CD4-positive, alpha-beta T cell (primary cell): ENCODE results near the gene TOR2A. TPM values are rescaled to one million over a fixed set of nuclear protein-coding genes. Genes with fewer than 3 reads are reported as not detected.

ENCODE experiments used
- ATAC-seq: fragments of 200-7000 bp; cut with Tn5 transposase; one replicate; pipeline ENCODE4 v1.10.0; 2022; ENCODE audit warnings: mild to moderate bottlenecking; ENCODE audit not compliant: poor library complexity
- CTCF ChIA-PET: fragments of 350-600 bp; sonication (Branson Sonifier 250); formaldehyde crosslinking; loops from one replicate; lab custom pipeline; 2021; ENCODE audit warnings: antibody characterized with exemption, inconsistent platforms; lab: Charles Lee
- POLR2A ChIA-PET: fragments of 350-600 bp; sonication (Branson Sonifier 250); formaldehyde crosslinking; loops from one replicate; lab custom pipeline; 2021; ENCODE audit warnings: antibody characterized with exemption, inconsistent platforms; lab: Charles Lee
- DNase-seq, 14 experiments: peaks; one replicate each; pipeline ENCODE4 v3.0.0-alpha.2; 2013 to 2020; ENCODE audit warnings: mixed read lengths in 2 of 14
- H3K27ac ChIP-seq, 2 donors: one replicate each; pipeline versions ENCODE4 v1.5.1 to v1.7.0; 2013; ENCODE audit warnings: low read length in 2 of 2, low read depth in 1 of 2, mild to moderate bottlenecking in 1 of 2
- H3K27me3 ChIP-seq, 2 experiments: 1 replicate in 1 of 2; 2 replicates in 1 of 2; pipeline versions ENCODE4 v1.6.1 to v1.7.0; 2013; ENCODE audit warnings: low read length in 2 of 2, control low read depth in 1 of 2, mild to moderate bottlenecking in 1 of 2, moderate library complexity in 1 of 2; ENCODE audit not compliant: insufficient read depth in 2 of 2, control insufficient read depth in 1 of 2
- H3K36me3 ChIP-seq: one replicate; pipeline ENCODE4 v1.6.1; 2013; ENCODE audit warnings: low read length, control low read depth; ENCODE audit not compliant: insufficient read depth
- H3K4me1 ChIP-seq: one replicate; pipeline ENCODE4 v1.6.1; 2013; ENCODE audit warnings: low read length, control low read depth; ENCODE audit not compliant: insufficient read depth
- H3K4me3 ChIP-seq: one replicate; pipeline ENCODE4 v1.5.1; 2013; ENCODE audit warnings: mild to moderate bottlenecking, low read length, moderate library complexity
- H3K9me3 ChIP-seq, 2 experiments: 1 replicate in 1 of 2; 2 replicates in 1 of 2; pipeline versions ENCODE4 v1.6.1 to v1.7.0; 2013; ENCODE audit warnings: low read length in 2 of 2, mild to moderate bottlenecking in 2 of 2, control low read depth in 1 of 2, moderate library complexity in 1 of 2; ENCODE audit not compliant: control insufficient read depth in 1 of 2, insufficient read depth in 1 of 2
- H3K27ac Mint-ChIP-seq: one replicate; pipeline ENCODE4 v1.8.0; 2020; ENCODE audit warnings: mixed read lengths
- H3K27me3 Mint-ChIP-seq: one replicate; pipeline ENCODE4 v1.8.0; 2021; ENCODE audit warnings: mixed read lengths
- H3K36me3 Mint-ChIP-seq: one replicate; pipeline ENCODE4 v1.8.0; 2021; ENCODE audit warnings: low read depth, mixed read lengths
- H3K4me1 Mint-ChIP-seq: one replicate; pipeline ENCODE4 v1.8.0; 2021; ENCODE audit warnings: low read depth, mixed read lengths
- H3K4me3 Mint-ChIP-seq: one replicate; pipeline ENCODE4 v1.8.0; 2020; ENCODE audit warnings: mild to moderate bottlenecking, mixed read lengths
- H3K9me3 Mint-ChIP-seq: one replicate; pipeline ENCODE4 v1.8.0; 2020; ENCODE audit warnings: mixed read lengths
- intact Hi-C, 2 experiments: fragments of 100-400 bp; cut with DNase I in 1 of 2; cut with micrococcal nuclease in 1 of 2; formaldehyde crosslinking; loops; one replicate each; pipeline versions ENCODE4 v1.15.1 to v1.9.0; 2023 to 2025; cut with DNase I, micrococcal nuclease
- total RNA-seq, 174 experiments: library from RNA in 2 of 174; stranded (reverse) in 2 of 174; gene quantifications; one replicate each; pipeline ENCODE4 v1.2.3 and lab custom pipeline; 2021 to 2026
- TF ChIP-seq, protein P1 (sequence below): fragments of 200-600 bp; IDR thresholded peaks from one replicate; pipeline ENCODE4 v1.8.0; 2022; ENCODE audit warnings: antibody characterized with exemption, mild to moderate bottlenecking

TOR2A gene
- total RNA-seq, 2 experiments from 2014 or later: 7.6 to 8.2 TPM

DNA sequence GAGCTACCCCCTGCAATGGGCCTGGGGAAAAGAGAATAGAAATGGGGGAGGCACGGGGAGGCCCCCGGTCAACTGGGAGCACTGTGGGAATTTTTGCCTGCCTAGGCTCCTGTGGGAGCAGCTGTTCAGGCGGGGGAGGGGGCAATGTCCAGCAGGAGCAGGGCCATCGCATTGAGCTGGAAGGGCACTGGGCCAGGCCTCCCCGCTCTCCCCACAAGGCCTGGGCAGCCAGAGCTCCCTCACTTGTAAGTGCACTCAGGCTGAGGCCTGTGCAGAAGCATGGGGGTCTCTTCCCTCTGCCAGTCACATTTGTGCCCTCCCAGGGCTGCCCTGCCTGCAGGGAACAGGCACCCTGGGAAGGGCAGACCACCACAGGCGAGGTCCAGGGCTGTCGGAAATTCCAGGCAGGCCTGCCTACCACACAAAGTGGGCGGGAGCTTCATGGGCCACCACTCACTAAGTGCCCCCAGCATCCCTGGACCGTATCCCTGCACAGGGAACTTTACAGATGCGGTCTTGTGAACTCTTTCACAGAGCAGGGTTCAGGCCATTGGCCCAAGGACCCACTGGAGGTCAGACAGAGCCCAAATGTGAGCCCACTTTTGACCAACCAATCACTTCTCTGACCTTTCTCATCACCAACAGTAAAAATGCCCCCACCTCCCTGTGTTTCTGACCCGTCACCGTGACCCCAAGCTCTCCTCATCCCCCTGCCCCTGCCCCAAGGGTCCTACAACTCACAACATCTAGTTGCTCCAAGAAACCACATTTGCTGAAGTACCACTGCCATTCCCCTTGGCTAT is 29.3 kb downstream of the TOR2A start:
- H3K27me3 Mint-ChIP-seq: no peaks in the 10 kb centered on the region
- H3K4me1 ChIP-seq: peaks cover 17% of the 10 kb centered on the region
- no peak overlapping the region for H3K4me3 Mint-ChIP-seq
- H3K27ac ChIP-seq: no peak overlapping the region
- H3K36me3 Mint-ChIP-seq: no peaks in the 10 kb centered on the region
- H3K27ac Mint-ChIP-seq: no peak overlapping the region
- CTCF ChIA-PET: no interaction called here
- POLR2A ChIA-PET: interaction anchor here (0.5 kb wide), 1 partner anchor 622 kb away, joined by 3 read pairs; no protein-coding TSS in a partner anchor
- TF ChIP-seq, protein P1, sequence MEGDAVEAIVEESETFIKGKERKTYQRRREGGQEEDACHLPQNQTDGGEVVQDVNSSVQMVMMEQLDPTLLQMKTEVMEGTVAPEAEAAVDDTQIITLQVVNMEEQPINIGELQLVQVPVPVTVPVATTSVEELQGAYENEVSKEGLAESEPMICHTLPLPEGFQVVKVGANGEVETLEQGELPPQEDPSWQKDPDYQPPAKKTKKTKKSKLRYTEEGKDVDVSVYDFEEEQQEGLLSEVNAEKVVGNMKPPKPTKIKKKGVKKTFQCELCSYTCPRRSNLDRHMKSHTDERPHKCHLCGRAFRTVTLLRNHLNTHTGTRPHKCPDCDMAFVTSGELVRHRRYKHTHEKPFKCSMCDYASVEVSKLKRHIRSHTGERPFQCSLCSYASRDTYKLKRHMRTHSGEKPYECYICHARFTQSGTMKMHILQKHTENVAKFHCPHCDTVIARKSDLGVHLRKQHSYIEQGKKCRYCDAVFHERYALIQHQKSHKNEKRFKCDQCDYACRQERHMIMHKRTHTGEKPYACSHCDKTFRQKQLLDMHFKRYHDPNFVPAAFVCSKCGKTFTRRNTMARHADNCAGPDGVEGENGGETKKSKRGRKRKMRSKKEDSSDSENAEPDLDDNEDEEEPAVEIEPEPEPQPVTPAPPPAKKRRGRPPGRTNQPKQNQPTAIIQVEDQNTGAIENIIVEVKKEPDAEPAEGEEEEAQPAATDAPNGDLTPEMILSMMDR: no peak
- H3K36me3 ChIP-seq: no peaks in the 10 kb centered on the region
- intact Hi-C loops: loop anchor here in 1 of 2 experiments (5.0 kb wide), 1 partner anchor 83 kb away; no protein-coding TSS in a partner anchor
- H3K9me3 ChIP-seq: no peaks in the 10 kb centered on the region
- DNase-seq (no peak), ATAC-seq (no peak)
- H3K4me1 Mint-ChIP-seq: peaks cover 10% of the 10 kb centered on the region
- no peaks in the 10 kb centered on the region for H3K9me3 Mint-ChIP-seq
- no peaks in the 10 kb centered on the region for H3K27me3 ChIP-seq
- H3K4me3 ChIP-seq: no peak overlapping the region

DNA sequence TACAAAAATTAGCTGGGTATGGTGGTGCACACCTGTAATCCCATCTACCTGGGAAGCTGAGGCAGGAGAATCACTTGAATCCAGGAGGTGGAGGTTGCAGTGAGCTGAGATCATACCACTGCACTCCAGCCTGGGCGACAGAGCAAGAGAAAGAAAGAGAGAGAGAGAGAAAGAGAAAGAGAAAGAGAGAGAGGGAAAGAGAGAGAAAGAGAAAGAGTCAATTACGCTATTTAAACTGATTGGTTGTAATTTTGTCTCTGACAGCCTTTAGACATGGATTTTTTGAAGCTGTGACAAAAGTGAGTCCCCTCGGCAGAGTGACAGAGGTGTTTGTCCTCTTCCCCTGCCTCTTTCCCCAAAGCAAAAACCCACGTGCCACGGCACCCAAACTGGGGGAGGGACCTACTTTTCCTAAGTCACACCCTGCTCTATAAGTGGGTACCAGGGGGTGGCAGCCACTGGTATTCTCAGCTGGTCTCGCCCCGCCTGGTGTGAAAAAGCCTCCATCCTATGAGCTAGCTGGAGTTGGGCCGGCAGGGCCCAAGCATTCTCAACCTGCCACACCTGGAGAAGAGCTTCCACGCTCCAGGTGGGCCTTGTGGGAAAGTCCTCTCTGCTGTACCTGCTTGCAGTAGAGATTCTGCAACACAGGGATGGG is 31.7 kb downstream of the TOR2A start:
- ATAC-seq: no peak

DNA sequence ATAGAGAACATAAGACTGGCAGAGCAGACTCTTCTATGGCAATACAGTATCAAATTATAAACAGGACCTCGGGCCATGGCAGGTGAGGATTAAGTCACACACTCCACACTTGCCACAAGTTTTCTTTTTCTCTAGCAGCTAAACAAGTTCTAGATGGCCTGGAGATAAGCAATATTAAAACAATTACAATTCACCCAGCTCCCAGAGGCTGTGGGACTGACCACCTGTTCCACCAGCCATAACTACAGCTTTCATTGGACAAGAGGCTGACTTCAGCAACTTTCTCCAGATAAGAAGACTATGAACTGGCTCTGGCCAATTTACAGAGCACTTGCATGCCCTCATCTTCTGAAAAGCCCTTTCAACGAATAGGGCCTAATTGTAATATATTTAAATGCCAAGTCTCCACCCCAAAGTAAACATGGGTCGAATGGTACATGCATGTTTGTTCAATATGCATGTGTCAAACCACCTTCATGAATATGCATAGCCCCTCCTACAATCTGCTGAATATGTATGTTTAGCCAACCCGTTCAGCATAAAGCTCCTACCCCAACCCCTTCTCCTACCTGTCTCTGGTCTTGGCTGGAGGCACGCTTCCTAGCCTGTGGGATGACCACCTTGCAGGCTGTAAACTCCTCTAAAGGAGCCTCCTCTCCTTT is 34.4 kb downstream of the TOR2A start:
- TF ChIP-seq, protein P1: no peak
- intact Hi-C loops: loop anchor here in 1 of 2 experiments (1.0 kb wide), 1 partner anchor 14 kb away; no protein-coding TSS in a partner anchor
- no peaks in the 10 kb centered on the region for H3K9me3 ChIP-seq
- H3K4me3 Mint-ChIP-seq: peak overlapping the region; percentile 12
- H3K4me1 ChIP-seq: peaks cover 13% of the 10 kb centered on the region
- no peak overlapping the region for H3K27ac ChIP-seq
- no peaks in the 10 kb centered on the region for H3K36me3 ChIP-seq
- peaks cover 12% of the 10 kb centered on the region for H3K4me1 Mint-ChIP-seq
- no peak overlapping the region for H3K27ac Mint-ChIP-seq
- no peak for DNase-seq
- POLR2A ChIA-PET: interaction anchor here (0.5 to 0.6 kb wide), 2 partner anchors 77 to 308 kb away, joined by 3 read pairs; no protein-coding TSS in a partner anchor
- no peaks in the 10 kb centered on the region for H3K9me3 Mint-ChIP-seq
- CTCF ChIA-PET: no interaction called here
- H3K36me3 Mint-ChIP-seq: no peaks in the 10 kb centered on the region
- no peak overlapping the region for H3K4me3 ChIP-seq
- H3K27me3 ChIP-seq: no peaks in the 10 kb centered on the region
- ATAC-seq: no peak
- H3K27me3 Mint-ChIP-seq: no peaks in the 10 kb centered on the region

More for the DNA sequence above, 31.7 kb downstream of the TOR2A start:
- no peaks in the 10 kb centered on the region for H3K36me3 Mint-ChIP-seq
- no peaks in the 10 kb centered on the region for H3K27me3 ChIP-seq
- no peak overlapping the region for H3K27ac ChIP-seq
- no peaks in the 10 kb centered on the region for H3K36me3 ChIP-seq
- no peaks in the 10 kb centered on the region for H3K9me3 ChIP-seq
- DNase-seq: no peak
- H3K9me3 Mint-ChIP-seq: no peaks in the 10 kb centered on the region
- POLR2A ChIA-PET: no interaction called here
- no peaks in the 10 kb centered on the region for H3K27me3 Mint-ChIP-seq
- H3K4me1 ChIP-seq: peaks cover 26% of the 10 kb centered on the region
- no peak overlapping the region for H3K4me3 ChIP-seq
- H3K4me3 Mint-ChIP-seq: no peak overlapping the region
- intact Hi-C loops: no loop called here
- peaks cover 17% of the 10 kb centered on the region for H3K4me1 Mint-ChIP-seq
- TF ChIP-seq, protein P1: no peak
- CTCF ChIA-PET: no interaction called here
- H3K27ac Mint-ChIP-seq: no peak overlapping the region
